Lung (tissue), 12 donors: ENCODE results near the gene CDK14. TPM values are rescaled to one million over a fixed set of nuclear protein-coding genes. Genes with fewer than 3 reads are reported as not detected.

Experiments
- ATAC-seq: fragments of 200-7000 bp; cut with Tn5 transposase; one replicate; pipeline ENCODE4 v1.9.1; 2020; ENCODE audit warnings: moderate number of reproducible peaks; ENCODE audit not compliant: insufficient read depth, low FRiP score
- DNase-seq, 3 donors: peaks; one replicate each; pipeline ENCODE4 v3.0.0-alpha.2; 2013 to 2017
- H3K27ac ChIP-seq, 2 donors: one replicate each; pipeline ENCODE4 v1.5.1; 2013; ENCODE audit warnings: mild to moderate bottlenecking in 2 of 2, moderate library complexity in 2 of 2, control low read depth in 1 of 2, inconsistent platforms in 1 of 2, low read depth in 1 of 2, low read length in 1 of 2
- H3K27me3 ChIP-seq, 3 donors: one replicate each; pipeline ENCODE4 v1.5.1; 2013; ENCODE audit warnings: low read length in 2 of 3; ENCODE audit not compliant: control insufficient read depth in 3 of 3, insufficient read depth in 3 of 3
- H3K36me3 ChIP-seq, 4 donors: one replicate each; pipeline ENCODE4 v1.5.1; 2013; ENCODE audit warnings: low read length in 4 of 4, mild to moderate bottlenecking in 1 of 4, moderate library complexity in 1 of 4; ENCODE audit not compliant: control insufficient read depth in 4 of 4, insufficient read depth in 4 of 4
- H3K4me1 ChIP-seq, 5 donors: one replicate each; pipeline ENCODE4 v1.5.1; 2013; ENCODE audit warnings: low read length in 5 of 5, mild to moderate bottlenecking in 2 of 5, moderate library complexity in 1 of 5; ENCODE audit not compliant: control insufficient read depth in 5 of 5, insufficient read depth in 5 of 5
- H3K4me3 ChIP-seq: one replicate; pipeline ENCODE4 v1.5.1; 2013; ENCODE audit warnings: mild to moderate bottlenecking, control low read depth, moderate library complexity
- H3K9ac ChIP-seq, 2 donors: one replicate each; pipeline ENCODE4 v1.5.1; 2013; ENCODE audit warnings: low read length in 2 of 2, control low read depth in 1 of 2; ENCODE audit not compliant: insufficient read depth in 1 of 2
- H3K9me3 ChIP-seq, 4 donors: one replicate each; pipeline ENCODE4 v1.5.1; 2013; ENCODE audit warnings: low read length in 3 of 4, mild to moderate bottlenecking in 1 of 4, moderate library complexity in 1 of 4; ENCODE audit not compliant: control insufficient read depth in 4 of 4, insufficient read depth in 3 of 4
- WGBS, 2 donors: extraction: QIAGEN DNeasy Blood & Tissue Kit; methylation state at CpG; one replicate each; pipeline ENCODE4 v1.1.7; 2013; 5-methylcytosine and 5-hydroxymethylcytosine counted together
- polyA plus RNA-seq, 2 donors: library from polyadenylated mRNA; stranded (reverse); fragments of 200-250 nt; gene quantifications; one replicate each; pipeline ENCODE4 v1.2.1, GENCODE V29; 2013
- total RNA-seq, 2 donors: library from RNA; depleted of rRNA in 1 of 2; stranded (reverse); fragments of >200 nt in 1 of 2; gene quantifications; one replicate each; pipeline ENCODE4 v1.2.1, GENCODE V29; 2014 to 2021
- TF ChIP-seq, protein P1 (sequence below): IDR thresholded peaks from 2 replicates; pipeline ENCODE4 v1.5.1; 2012; ENCODE audit warnings: mild to moderate bottlenecking; ENCODE audit errors: control extremely low read depth, extremely low read depth
- donor health status: control.
- donor health status: control.
- donor health status: Bipolar disorder and iron deficiency.
- donor health status: healthy.
- donor health status: DM: yes; HTN: yes; CAD: no.

The CDK14 gene
- total and polyA plus RNA-seq, 4 donors = 4.3 to 117 (median 18.9) TPM

DNA sequence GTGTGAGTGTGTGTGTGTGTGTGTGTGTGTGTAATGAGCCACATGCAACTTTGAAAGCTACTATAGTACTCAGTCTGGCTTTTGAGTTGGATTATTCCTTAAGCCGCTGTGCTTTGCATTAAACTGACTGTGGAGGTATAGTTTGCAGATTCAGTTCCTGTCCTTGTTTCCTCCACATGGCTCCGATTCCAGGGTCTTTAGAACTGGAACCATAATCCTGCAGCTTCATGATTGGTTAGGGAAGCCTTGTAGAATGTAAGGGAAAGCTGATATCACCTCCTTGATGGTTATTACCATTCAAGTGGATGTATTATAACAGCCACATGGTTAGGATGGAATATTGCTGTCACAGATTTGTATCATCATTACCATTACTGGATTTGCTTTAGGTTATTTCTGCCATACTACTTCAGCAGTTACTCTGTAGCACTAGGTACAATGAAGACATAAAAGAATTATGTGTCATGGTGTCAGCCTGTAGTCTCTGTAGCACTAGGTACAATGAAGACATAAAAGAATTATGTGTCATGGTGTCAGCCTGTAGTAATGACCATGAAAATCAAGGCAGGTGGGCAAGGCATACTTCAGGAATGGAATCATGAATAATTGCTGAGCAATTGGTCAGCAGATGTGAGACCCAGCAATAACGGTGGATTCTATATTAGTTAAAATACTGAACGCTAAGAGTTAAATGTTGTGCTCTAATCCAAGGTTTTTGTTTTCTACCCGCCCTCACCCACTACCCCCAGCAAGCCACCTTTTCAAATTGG lies 393.1 kb downstream of the CDK14 start:
- ATAC-seq (no peak), DNase-seq (no peak)
- TF ChIP-seq, protein P1, sequence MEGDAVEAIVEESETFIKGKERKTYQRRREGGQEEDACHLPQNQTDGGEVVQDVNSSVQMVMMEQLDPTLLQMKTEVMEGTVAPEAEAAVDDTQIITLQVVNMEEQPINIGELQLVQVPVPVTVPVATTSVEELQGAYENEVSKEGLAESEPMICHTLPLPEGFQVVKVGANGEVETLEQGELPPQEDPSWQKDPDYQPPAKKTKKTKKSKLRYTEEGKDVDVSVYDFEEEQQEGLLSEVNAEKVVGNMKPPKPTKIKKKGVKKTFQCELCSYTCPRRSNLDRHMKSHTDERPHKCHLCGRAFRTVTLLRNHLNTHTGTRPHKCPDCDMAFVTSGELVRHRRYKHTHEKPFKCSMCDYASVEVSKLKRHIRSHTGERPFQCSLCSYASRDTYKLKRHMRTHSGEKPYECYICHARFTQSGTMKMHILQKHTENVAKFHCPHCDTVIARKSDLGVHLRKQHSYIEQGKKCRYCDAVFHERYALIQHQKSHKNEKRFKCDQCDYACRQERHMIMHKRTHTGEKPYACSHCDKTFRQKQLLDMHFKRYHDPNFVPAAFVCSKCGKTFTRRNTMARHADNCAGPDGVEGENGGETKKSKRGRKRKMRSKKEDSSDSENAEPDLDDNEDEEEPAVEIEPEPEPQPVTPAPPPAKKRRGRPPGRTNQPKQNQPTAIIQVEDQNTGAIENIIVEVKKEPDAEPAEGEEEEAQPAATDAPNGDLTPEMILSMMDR = no peak
- peaks cover 0 to 4% (median 0%) of the 10 kb centered on the region in 4 donors for H3K36me3 ChIP-seq
- no peak overlapping the region for H3K27ac ChIP-seq
- peaks cover 0 to 18% (median 4%) of the 10 kb centered on the region in 5 donors for H3K4me1 ChIP-seq
- H3K9me3 ChIP-seq = no peaks in the 10 kb centered on the region
- H3K9ac ChIP-seq = no peak overlapping the region
- H3K4me3 ChIP-seq = no peak overlapping the region
- WGBS, 2 donors = 95 to 96% methylated on average over 5 of the region's 5 CpGs
- no peaks in the 10 kb centered on the region for H3K27me3 ChIP-seq

DNA sequence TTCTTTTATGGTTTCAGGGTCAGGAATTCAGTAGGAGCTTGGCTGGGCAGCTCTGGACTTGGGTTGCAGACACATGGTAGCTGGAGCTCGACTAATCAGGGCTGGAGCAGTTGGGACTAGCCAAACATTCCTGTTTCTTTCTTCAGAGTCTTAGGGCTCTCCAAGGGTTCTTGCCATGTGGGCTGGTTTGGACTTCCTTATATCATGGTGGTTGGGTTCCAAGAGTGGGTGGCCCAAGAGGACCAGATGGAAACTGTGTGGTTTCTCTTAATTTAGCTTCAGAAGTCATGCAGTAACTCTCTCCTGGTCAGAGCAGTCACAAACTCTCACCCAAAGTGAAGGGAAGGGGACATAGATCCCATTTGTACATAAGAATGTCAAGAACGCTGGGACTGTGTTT lies 398.0 kb downstream of the CDK14 start:
- H3K27ac ChIP-seq = no peak overlapping the region
- no peaks in the 10 kb centered on the region for H3K9me3 ChIP-seq
- H3K36me3 ChIP-seq = peaks cover 0 to 3% (median 0%) of the 10 kb centered on the region in 4 donors
- no peak overlapping the region for H3K4me3 ChIP-seq
- ATAC-seq (no peak), DNase-seq (no peak)
- 83 to 88% methylated on average over 2 of the region's 2 CpGs for WGBS, 2 donors
- no peak overlapping the region for H3K9ac ChIP-seq
- H3K4me1 ChIP-seq = peaks cover 0 to 3% (median 0%) of the 10 kb centered on the region in 5 donors
- H3K27me3 ChIP-seq = no peaks in the 10 kb centered on the region
- TF ChIP-seq, protein P1 = no peak

DNA sequence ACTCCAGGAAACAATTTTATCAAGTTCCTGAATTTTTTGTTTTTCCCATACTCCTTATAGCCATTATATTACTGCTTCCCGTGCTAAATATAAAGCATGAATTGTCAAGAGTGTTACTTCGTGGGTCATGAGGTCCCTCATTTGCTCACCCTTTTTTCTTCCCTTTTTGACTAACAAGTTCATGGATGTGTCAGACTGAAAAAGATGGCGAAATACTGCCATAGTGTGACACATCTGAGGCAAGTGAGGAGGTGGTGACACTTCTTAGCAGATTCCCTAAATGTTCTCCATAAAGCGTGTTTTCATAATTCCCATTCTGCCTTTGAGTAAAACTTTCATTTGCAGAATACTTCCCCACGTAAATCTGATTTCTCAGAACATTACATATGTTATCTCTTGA lies 398.5 kb downstream of the CDK14 start:
- 85% methylated on average over 5 of the region's 5 CpGs for WGBS, 2 donors
- peaks cover 0 to 3% (median 0%) of the 10 kb centered on the region in 4 donors for H3K36me3 ChIP-seq

More for the DNA sequence above, 398.5 kb downstream of the CDK14 start:
- Histone ChIP-seq H3K9ac (no peak overlapping the region), H3K27me3 (no peaks in the 10 kb centered on the region), H3K9me3 (no peaks in the 10 kb centered on the region), H3K4me3 (no peak overlapping the region), H3K4me1 (peaks cover 0 to 3% (median 0%) of the 10 kb centered on the region in 5 donors), H3K27ac (no peak overlapping the region)
- ATAC-seq (no peak), DNase-seq (no peak)
- TF ChIP-seq, protein P1 = no peak
